Myometrial cell (primary cell): ENCODE measurements around the gene ASGR2. TPM values are rescaled to one million over a fixed set of nuclear protein-coding genes. Genes with fewer than 3 reads are reported as not detected.

Experiments used
- total RNA-seq: library from RNA; depleted of rRNA; stranded (reverse); fragments of >200 nt; gene quantifications from 2 replicates; pipeline ENCODE4 v1.2.3, GENCODE V29; 2015

Gene ASGR2, protein sequence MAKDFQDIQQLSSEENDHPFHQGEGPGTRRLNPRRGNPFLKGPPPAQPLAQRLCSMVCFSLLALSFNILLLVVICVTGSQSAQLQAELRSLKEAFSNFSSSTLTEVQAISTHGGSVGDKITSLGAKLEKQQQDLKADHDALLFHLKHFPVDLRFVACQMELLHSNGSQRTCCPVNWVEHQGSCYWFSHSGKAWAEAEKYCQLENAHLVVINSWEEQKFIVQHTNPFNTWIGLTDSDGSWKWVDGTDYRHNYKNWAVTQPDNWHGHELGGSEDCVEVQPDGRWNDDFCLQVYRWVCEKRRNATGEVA
- not detected in 2 replicates for total RNA-seq

DNA sequence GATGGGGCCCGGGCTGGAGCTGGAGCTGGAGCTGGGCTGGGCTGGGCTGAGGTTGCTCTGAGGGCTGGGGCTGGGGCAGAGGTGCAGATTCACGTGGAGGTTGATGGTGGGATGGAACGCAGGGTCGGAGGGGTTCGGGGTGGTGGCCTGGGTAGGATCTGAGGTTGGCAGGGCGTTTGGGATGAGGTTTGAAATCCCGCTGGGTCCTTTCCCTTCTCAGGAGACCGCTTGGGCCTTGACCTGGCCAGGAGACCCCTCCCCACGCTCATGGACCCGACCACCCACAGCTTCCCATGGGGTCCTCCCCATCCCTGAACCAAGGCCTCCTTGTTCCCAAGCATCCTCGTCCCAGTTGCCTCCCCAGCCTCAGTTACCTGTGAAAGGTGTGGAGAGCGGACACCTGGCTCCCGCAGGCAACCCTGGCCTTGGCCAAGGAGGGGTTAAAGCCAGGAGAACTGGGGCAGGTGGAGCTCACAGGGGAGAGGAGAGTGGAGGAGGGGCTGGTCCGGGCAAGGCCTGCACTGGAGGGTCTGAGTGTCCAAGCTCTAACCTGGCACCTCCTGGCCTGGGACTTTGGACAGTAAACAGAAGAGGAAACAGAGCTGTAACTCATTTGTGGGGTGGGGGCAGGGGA, at the start of gene ASGR2:
TSS of gene ASGR2 (minus strand) at position 582 of the 634 bp plus-strand sequence. CDS start 582 bp downstream, outside the sequence.

DNA sequence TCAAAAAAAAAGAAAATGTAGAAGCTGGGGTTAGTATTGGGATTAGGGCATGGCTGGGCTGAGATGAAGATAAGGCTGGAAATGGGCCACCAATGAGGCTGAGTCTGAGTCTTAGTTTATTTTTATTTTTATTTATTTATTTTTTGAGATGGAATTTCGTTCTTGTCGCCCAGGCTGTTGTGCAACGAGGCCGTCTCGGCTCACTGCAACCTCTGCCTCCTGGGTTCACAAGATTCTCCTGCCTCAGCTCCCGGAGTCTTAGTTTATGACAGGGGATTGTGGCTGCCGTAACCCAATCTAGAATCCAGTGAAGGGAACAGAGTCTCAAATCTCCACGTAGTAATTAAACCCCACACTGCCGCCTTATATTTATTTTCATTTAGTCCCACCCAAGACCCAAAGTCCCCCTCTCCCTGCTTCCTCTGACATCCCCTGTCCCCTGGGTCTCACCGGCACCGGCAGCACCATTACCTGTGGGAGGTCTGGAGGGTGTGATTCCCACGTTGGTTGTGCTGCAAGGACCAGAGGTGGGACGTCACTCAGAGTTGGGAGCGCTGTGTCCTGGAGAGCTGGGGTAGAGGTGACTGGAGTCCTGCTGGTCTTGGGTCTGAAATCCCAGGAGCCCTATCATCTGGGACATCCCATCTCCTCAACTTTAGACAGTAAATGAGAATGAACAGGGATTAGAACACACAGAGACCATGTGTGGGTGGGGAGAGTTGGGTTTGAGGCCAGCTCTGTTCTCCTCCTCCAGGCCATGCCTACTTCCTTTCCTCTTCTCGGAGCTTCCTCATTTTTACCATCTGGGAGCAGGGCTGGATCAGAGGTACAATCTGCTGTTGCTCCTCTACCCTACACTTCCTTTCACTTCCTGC, 34.8 kb downstream of the ASGR2 start, which contains the start of gene CLEC10A:
TSS of gene CLEC10A (minus strand) at position 671 of the 875 bp plus-strand sequence. CDS start 1,439 bp downstream, outside the sequence.

Other genes starting within 250 kb of the ASGR2 start
- gene ALOX12, start 118.8 kb downstream of the ASGR2 start, total RNA-seq, result 0.18 TPM in 1 of 2 replicates, not detected in the other
- 243 and 304 TPM in 2 replicates for gene RNASEK, start 102.2 kb downstream of the ASGR2 start, total RNA-seq
- 0.18 and 0.58 TPM in 2 replicates for gene BCL6B, start 91.8 kb downstream of the ASGR2 start, total RNA-seq
- 0.86 and 3.2 TPM in 2 replicates for gene SLC16A13, start 78.8 kb downstream of the ASGR2 start, total RNA-seq
- not detected in 2 replicates for gene SLC16A11, start 70.7 kb downstream of the ASGR2 start, total RNA-seq
- gene CLEC10A, start 34.6 kb downstream of the ASGR2 start, total RNA-seq, result not detected in 2 replicates
- gene ASGR1, start 64.5 kb upstream of the ASGR2 start, total RNA-seq, result 3.5 TPM in 1 of 2 replicates, not detected in the other
- gene DLG4, start 105.0 kb upstream of the ASGR2 start, total RNA-seq, result 13.3 and 14.0 TPM in 2 replicates
- 227 and 236 TPM in 2 replicates for gene ACADVL, start 105.1 kb upstream of the ASGR2 start, total RNA-seq
- gene DVL2, start 119.7 kb upstream of the ASGR2 start, total RNA-seq, result 57.9 and 59.5 TPM in 2 replicates
- 31.1 and 86.7 TPM in 2 replicates for gene PHF23, start 124.6 kb upstream of the ASGR2 start, total RNA-seq
- 153 and 283 TPM in 2 replicates for gene GABARAP, start 127.6 kb upstream of the ASGR2 start, total RNA-seq
- 45.3 and 48.7 TPM in 2 replicates for gene CTDNEP1, start 136.9 kb upstream of the ASGR2 start, total RNA-seq
- 38.6 and 43.2 TPM in 2 replicates for gene ELP5, start 137.4 kb upstream of the ASGR2 start, total RNA-seq
- gene CLDN7, start 147.7 kb upstream of the ASGR2 start, total RNA-seq, result 60.3 and 62.3 TPM in 2 replicates
- gene SLC2A4, start 166.9 kb upstream of the ASGR2 start, total RNA-seq, result not detected in 2 replicates
- not detected in 2 replicates for gene YBX2, start 179.8 kb upstream of the ASGR2 start, total RNA-seq
- gene EIF5A, start 192.8 kb upstream of the ASGR2 start, total RNA-seq, result 986 and 1,002 TPM in 2 replicates
- 68.2 and 94.6 TPM in 2 replicates for gene GPS2, start 200.5 kb upstream of the ASGR2 start, total RNA-seq
- 9.2 and 11.7 TPM in 2 replicates for gene NEURL4, start 214.5 kb upstream of the ASGR2 start, total RNA-seq
- gene ACAP1, start 221.7 kb upstream of the ASGR2 start, total RNA-seq, result 0.71 and 2.3 TPM in 2 replicates
- gene KCTD11, start 237.3 kb upstream of the ASGR2 start, total RNA-seq, result 15.6 and 17.5 TPM in 2 replicates
- not detected in 2 replicates for gene TMEM95, start 240.3 kb upstream of the ASGR2 start, total RNA-seq